Loucy (cell line): Measurements from ENCODE around the gene EXTL1.

Source experiments
- H2AFZ ChIP-seq: fragments of 200-600 bp; sonication (generic); 2 replicates; pipeline ENCODE4 v1.6.0; 2016; ENCODE audit warnings: antibody characterized with exemption, mild to moderate bottlenecking, low read length, moderate library complexity
- H3F3A ChIP-seq: fragments of 200-600 bp; 2 replicates; pipeline ENCODE4 v1.6.0; 2016; ENCODE audit warnings: antibody characterized with exemption, low read depth, mild to moderate bottlenecking
- H3K27me3 ChIP-seq: fragments of 200-600 bp; sonication (generic); 2 replicates; pipeline ENCODE4 v1.6.1; 2014; ENCODE audit warnings: low read length, mild to moderate bottlenecking; ENCODE audit not compliant: insufficient read depth, poor library complexity, severe bottlenecking
- H3K36me3 ChIP-seq: fragments of 200-600 bp; sonication (generic); 2 replicates; pipeline ENCODE4 v1.6.1; 2016; ENCODE audit warnings: low read length; ENCODE audit not compliant: insufficient read depth
- H3K4me1 ChIP-seq: fragments of 200-600 bp; sonication (generic); 2 replicates; pipeline ENCODE4 v1.5.1; 2014; ENCODE audit warnings: low read length, mild to moderate bottlenecking; ENCODE audit not compliant: insufficient read depth, poor library complexity, severe bottlenecking
- H3K4me2 ChIP-seq: fragments of 200-600 bp; sonication (generic); 2 replicates; pipeline ENCODE4 v1.6.0; 2014; ENCODE audit warnings: antibody characterized with exemption, low read length, low read depth, mild to moderate bottlenecking; ENCODE audit not compliant: poor library complexity, severe bottlenecking
- H3K4me3 ChIP-seq: fragments of 200-600 bp; sonication (generic); 2 replicates; pipeline ENCODE4 v1.5.1; 2014; ENCODE audit warnings: low read length, mild to moderate bottlenecking, mixed read lengths; ENCODE audit not compliant: poor library complexity, severe bottlenecking
- H3K79me2 ChIP-seq: fragments of 200-600 bp; sonication (generic); 2 replicates; pipeline ENCODE4 v1.6.1; 2014; ENCODE audit warnings: low read length; ENCODE audit not compliant: insufficient read depth
- H3K9ac ChIP-seq: fragments of 200-600 bp; sonication (generic); 2 replicates; pipeline ENCODE4 v1.6.0; 2014; ENCODE audit warnings: mild to moderate bottlenecking, low read depth, low read length, moderate library complexity; ENCODE audit not compliant: poor library complexity, severe bottlenecking
- H3K9me2 ChIP-seq: fragments of 200-600 bp; sonication (generic); replicated peaks from 2 replicates; pipeline ENCODE4 v1.6.1; 2016; ENCODE audit warnings: low read depth, low read length, mixed read lengths
- H3K9me3 ChIP-seq: fragments of 200-600 bp; sonication (generic); 2 replicates; pipeline ENCODE4 v1.6.1; 2014; ENCODE audit warnings: mild to moderate bottlenecking, antibody characterized with exemption, low read length, low read depth; ENCODE audit not compliant: insufficient read depth
- H4K20me1 ChIP-seq: fragments of 200-600 bp; sonication (generic); 2 replicates; pipeline ENCODE4 v1.6.0; 2014; ENCODE audit warnings: antibody characterized with exemption, low read length, mild to moderate bottlenecking; ENCODE audit not compliant: insufficient read depth, poor library complexity, severe bottlenecking
- EZH2phosphoT487 ChIP-seq: fragments of 200-600 bp; IDR thresholded peaks from 2 replicates; pipeline ENCODE4 v1.6.1; 2018; ENCODE audit warnings: antibody characterized with exemption, mild to moderate bottlenecking, moderate library complexity, borderline replicate concordance
- TF ChIP-seq, protein P1 (sequence below): fragments of 200-600 bp; sonication (generic); conservative IDR thresholded peaks from 2 replicates; pipeline ENCODE4 v1.5.1; 2014; ENCODE audit warnings: mild to moderate bottlenecking, antibody characterized with exemption, low read length

The EXTL1 gene

GRCh38 chr1:26020941-26021646, 481 bp upstream of the EXTL1 start:
- Histone ChIP-seq H3K4me2 (no peak overlapping the region), H3F3A (no peaks in the 10 kb centered on the region)

GRCh38 chr1:26022404-26022779, 817 bp downstream of the EXTL1 start:
- Histone ChIP-seq H3K9ac (no peak overlapping the region), H4K20me1 (no peaks in the 10 kb centered on the region), H3K79me2 (no peaks in the 10 kb centered on the region), H3K4me2 (no peak overlapping the region), H2AFZ (no peak overlapping the region), H3K27me3 (no peaks in the 10 kb centered on the region), H3K9me2 (no peaks in the 10 kb centered on the region), H3F3A (no peaks in the 10 kb centered on the region), H3K4me3 (no peak overlapping the region), H3K4me1 (peaks cover 17% of the 10 kb centered on the region), H3K36me3 (no peaks in the 10 kb centered on the region), H3K9me3 (no peaks in the 10 kb centered on the region)
- TF ChIP-seq EZH2phosphoT487 = no peak
- TF ChIP-seq, protein P1, sequence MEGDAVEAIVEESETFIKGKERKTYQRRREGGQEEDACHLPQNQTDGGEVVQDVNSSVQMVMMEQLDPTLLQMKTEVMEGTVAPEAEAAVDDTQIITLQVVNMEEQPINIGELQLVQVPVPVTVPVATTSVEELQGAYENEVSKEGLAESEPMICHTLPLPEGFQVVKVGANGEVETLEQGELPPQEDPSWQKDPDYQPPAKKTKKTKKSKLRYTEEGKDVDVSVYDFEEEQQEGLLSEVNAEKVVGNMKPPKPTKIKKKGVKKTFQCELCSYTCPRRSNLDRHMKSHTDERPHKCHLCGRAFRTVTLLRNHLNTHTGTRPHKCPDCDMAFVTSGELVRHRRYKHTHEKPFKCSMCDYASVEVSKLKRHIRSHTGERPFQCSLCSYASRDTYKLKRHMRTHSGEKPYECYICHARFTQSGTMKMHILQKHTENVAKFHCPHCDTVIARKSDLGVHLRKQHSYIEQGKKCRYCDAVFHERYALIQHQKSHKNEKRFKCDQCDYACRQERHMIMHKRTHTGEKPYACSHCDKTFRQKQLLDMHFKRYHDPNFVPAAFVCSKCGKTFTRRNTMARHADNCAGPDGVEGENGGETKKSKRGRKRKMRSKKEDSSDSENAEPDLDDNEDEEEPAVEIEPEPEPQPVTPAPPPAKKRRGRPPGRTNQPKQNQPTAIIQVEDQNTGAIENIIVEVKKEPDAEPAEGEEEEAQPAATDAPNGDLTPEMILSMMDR = no peak

More at GRCh38 chr1:26020941-26021646, 481 bp upstream of the EXTL1 start:
- Histone ChIP-seq H3K9ac (no peak overlapping the region), H3K9me2 (no peaks in the 10 kb centered on the region), H3K9me3 (no peaks in the 10 kb centered on the region), H3K27me3 (no peaks in the 10 kb centered on the region), H3K4me3 (no peak overlapping the region), H3K4me1 (peaks cover 26% of the 10 kb centered on the region), H2AFZ (no peak overlapping the region), H3K79me2 (no peaks in the 10 kb centered on the region), H3K36me3 (no peaks in the 10 kb centered on the region), H4K20me1 (no peaks in the 10 kb centered on the region)
- TF ChIP-seq, protein P1 = no peak
- TF ChIP-seq EZH2phosphoT487 = no peak

- Histone ChIP-seq H3K79me2 (no peaks in the 10 kb centered on the region), H4K20me1 (no peaks in the 10 kb centered on the region), H3K36me3 (no peaks in the 10 kb centered on the region), H3K4me1 (peaks cover 22% of the 10 kb centered on the region), H3K9ac (no peak overlapping the region), H3K9me3 (no peaks in the 10 kb centered on the region), H3K27me3 (no peaks in the 10 kb centered on the region), H3K9me2 (no peaks in the 10 kb centered on the region), H3F3A (no peaks in the 10 kb centered on the region), H3K4me3 (no peak overlapping the region), H2AFZ (no peak overlapping the region), H3K4me2 (no peak overlapping the region)
- TF ChIP-seq EZH2phosphoT487 = no peak
These were observed 1.4 kb downstream of the EXTL1 start for GRCh38 chr1:26023009-26023408.

DNA sequence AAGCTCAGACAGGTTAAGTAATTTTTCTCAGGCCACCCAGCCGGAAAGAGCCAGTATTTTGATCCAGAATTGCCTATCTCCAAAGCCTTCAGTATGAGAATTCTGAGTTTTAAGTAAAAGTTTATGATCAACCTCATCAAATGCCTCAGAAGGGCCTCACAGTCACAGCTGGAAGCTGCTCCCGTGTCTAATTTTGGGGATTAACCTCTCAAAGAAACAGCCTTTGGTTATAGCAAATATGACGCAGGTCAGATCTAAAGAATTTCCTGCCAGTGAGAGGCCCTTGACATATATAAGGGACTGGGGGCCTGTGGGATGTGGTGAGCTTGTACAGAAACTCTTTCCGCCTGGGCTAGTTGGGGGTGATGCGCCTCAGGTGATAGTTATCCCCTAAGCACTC, 2.3 kb downstream of the EXTL1 start:
- no peak overlapping the region for H2AFZ ChIP-seq
- no peak overlapping the region for H3K4me2 ChIP-seq
- H3K79me2 ChIP-seq = no peaks in the 10 kb centered on the region
- no peaks in the 10 kb centered on the region for H3K27me3 ChIP-seq
- no peak overlapping the region for H3K9ac ChIP-seq
- no peaks in the 10 kb centered on the region for H3K9me3 ChIP-seq
- H3K4me3 ChIP-seq = no peak overlapping the region
- H3K9me2 ChIP-seq = no peaks in the 10 kb centered on the region
- H4K20me1 ChIP-seq = no peaks in the 10 kb centered on the region
- H3K4me1 ChIP-seq = peaks cover 30% of the 10 kb centered on the region
- no peaks in the 10 kb centered on the region for H3K36me3 ChIP-seq
- TF ChIP-seq, protein P1 = no peak
- TF ChIP-seq EZH2phosphoT487 = no peak
- H3F3A ChIP-seq = no peaks in the 10 kb centered on the region
